HG02840 (cell line): ENCODE data around the gene PCDHGA11.
"Not testable (repeated sequence)": the region's sequence is repeated elsewhere in the genome, so short reads cannot be mapped to it uniquely, and the experiment has no call there.

Source experiments
- ATAC-seq: cut with Tn5 transposase; IDR thresholded peaks from one replicate; pipeline ENCODE4 v1.9.1; 2021; ENCODE audit warnings: mild to moderate bottlenecking, moderate library complexity, moderate number of reproducible peaks; ENCODE audit not compliant: unreplicated experiment, low FRiP score

Gene PCDHGA11

GRCh38 chr5:141420855-141421488 is at the start of gene PCDHGA11:
TSS of gene PCDHGA11 (plus strand) at chr5:141421051. CDS start at chr5:141421228, 177 bp downstream.
- no peak for ATAC-seq

- ATAC-seq = no peak
Measured at GRCh38 chr5:141371572-141372475, 49.0 kb upstream of the PCDHGA11 start.

GRCh38 chr5:141373673-141374317 is 47.1 kb upstream of the PCDHGA11 start, which contains the start of gene PCDHGA6:
TSS of gene PCDHGA6 (plus strand) at chr5:141373891. CDS start at chr5:141374084, 193 bp downstream.
- ATAC-seq = no peak

GRCh38 chr5:141374627-141375026 is 46.2 kb upstream of the PCDHGA11 start:
- no peak for ATAC-seq

GRCh38 chr5:141375444-141376155 is 45.3 kb upstream of the PCDHGA11 start:
- ATAC-seq = not testable (repeated sequence)

- ATAC-seq = no peak
Measured at GRCh38 chr5:141382469-141383294, 38.2 kb upstream of the PCDHGA11 start, which contains the start of gene PCDHGA7. TSS of gene PCDHGA7 (plus strand) at chr5:141382742. CDS start at chr5:141382900, 158 bp downstream.

GRCh38 chr5:141383345-141383744 is 37.5 kb upstream of the PCDHGA11 start:
- ATAC-seq = no peak

- no peak for ATAC-seq
Measured at GRCh38 chr5:141384471-141385267, 36.2 kb upstream of the PCDHGA11 start.

- ATAC-seq = not testable (repeated sequence)
Measured at GRCh38 chr5:141387557-141388311, 33.1 kb upstream of the PCDHGA11 start, which contains the start of gene PCDHGB4. TSS of gene PCDHGB4 (plus strand) at chr5:141387698. CDS start at chr5:141387885, 187 bp downstream.

- no peak for ATAC-seq
Measured at GRCh38 chr5:141388661-141389060, 32.2 kb upstream of the PCDHGA11 start.

- ATAC-seq = no peak
Measured at GRCh38 chr5:141389153-141390042, 31.5 kb upstream of the PCDHGA11 start.

- no peak for ATAC-seq
Measured at GRCh38 chr5:141392429-141393198, 28.2 kb upstream of the PCDHGA11 start, which contains the start of gene PCDHGA8. TSS of gene PCDHGA8 (plus strand) at chr5:141392633. CDS start at chr5:141392814, 181 bp downstream.

GRCh38 chr5:141393267-141393666 is 27.6 kb upstream of the PCDHGA11 start:
- no peak for ATAC-seq

- ATAC-seq = not testable (repeated sequence)
Measured at GRCh38 chr5:141394401-141395187, 26.3 kb upstream of the PCDHGA11 start.
